Esophagus muscularis mucosa (tissue), 4 donors: ENCODE results near the gene SLC39A11. TPM values are rescaled to one million over a fixed set of nuclear protein-coding genes. Genes with fewer than 3 reads are reported as not detected.

ENCODE experiments used
- DNase-seq: peaks from one replicate; pipeline ENCODE4 v3.0.0-alpha.2; 2017; ENCODE audit errors: extremely low spot score
- H3K27ac ChIP-seq, 4 donors: fragments of 200-600 bp; sonication (generic); replicated peaks in 1 of 4; 1 replicate in 3 of 4; 2 replicates in 1 of 4; pipeline ENCODE4 v1.5.1; 2016 to 2019; ENCODE audit warnings: mild to moderate bottlenecking in 1 of 4
- H3K27me3 ChIP-seq, 4 donors: fragments of 200-600 bp; sonication (generic); one replicate each; pipeline versions ENCODE4 v1.5.1 to v1.6.0; 2016 to 2019
- H3K36me3 ChIP-seq, 4 donors: fragments of 200-600 bp; sonication (generic); one replicate each; pipeline ENCODE4 v1.5.1; 2016 to 2019
- H3K4me1 ChIP-seq, 4 donors: fragments of 200-600 bp; sonication (generic); one replicate each; pipeline ENCODE4 v1.5.1; 2016 to 2019
- H3K4me3 ChIP-seq, 4 donors: fragments of 200-600 bp; sonication (generic); 1 replicate in 2 of 4; 2 replicates in 2 of 4; pipeline ENCODE4 v1.5.1; 2016 to 2019; ENCODE audit warnings: mild to moderate bottlenecking in 4 of 4, moderate library complexity in 1 of 4
- H3K9me3 ChIP-seq, 4 donors: fragments of 200-600 bp; sonication (generic); 1 replicate in 3 of 4; 2 replicates in 1 of 4; pipeline ENCODE4 v1.5.1; 2016 to 2019
- EP300 ChIP-seq: sonication (generic); formaldehyde crosslinking; IDR thresholded peaks from one replicate; pipeline ENCODE4 v1.6.1; 2017; ENCODE audit warnings: antibody characterized with exemption
- POLR2A ChIP-seq: fragments of 450-650 bp; IDR thresholded peaks from one replicate; pipeline ENCODE4 v1.6.1; 2017; ENCODE audit warnings: antibody characterized with exemption, moderate library complexity, mild to moderate bottlenecking, low read depth
- POLR2AphosphoS5 ChIP-seq, 2 donors: sonication (generic); formaldehyde crosslinking; IDR thresholded peaks; one replicate each; pipeline ENCODE4 v1.6.1; 2017; ENCODE audit warnings: antibody characterized with exemption in 2 of 2
- WGBS: methylation state at CpG from one replicate; pipeline ENCODE4 v1.1.5; 2018; 5-methylcytosine and 5-hydroxymethylcytosine counted together
- intact Hi-C: fragments of 100-400 bp; cut with DNase I; formaldehyde crosslinking; loops from one replicate; pipeline ENCODE4 v1.15.1; 2023
- total RNA-seq, 4 donors: library from RNA; depleted of rRNA; stranded (reverse); fragments of >200 nt; gene quantifications; one replicate each; pipeline versions ENCODE4 v1.1.0 to v1.2.1, GENCODE V29; 2016
- TF ChIP-seq, protein P1 (sequence below), 3 experiments: fragments of 200-600 bp in 2 of 3; fragments of 450-650 bp in 1 of 3; sonication (generic) in 2 of 3; IDR thresholded peaks; one replicate each; pipeline ENCODE4 v1.5.1; 2017 to 2019; ENCODE audit warnings: antibody characterized with exemption in 3 of 3, mild to moderate bottlenecking in 2 of 3, moderate library complexity in 1 of 3

SLC39A11 gene
- total RNA-seq, 4 donors from 2014 or later = 7.5 to 20.2 (median 18.4) TPM

DNA sequence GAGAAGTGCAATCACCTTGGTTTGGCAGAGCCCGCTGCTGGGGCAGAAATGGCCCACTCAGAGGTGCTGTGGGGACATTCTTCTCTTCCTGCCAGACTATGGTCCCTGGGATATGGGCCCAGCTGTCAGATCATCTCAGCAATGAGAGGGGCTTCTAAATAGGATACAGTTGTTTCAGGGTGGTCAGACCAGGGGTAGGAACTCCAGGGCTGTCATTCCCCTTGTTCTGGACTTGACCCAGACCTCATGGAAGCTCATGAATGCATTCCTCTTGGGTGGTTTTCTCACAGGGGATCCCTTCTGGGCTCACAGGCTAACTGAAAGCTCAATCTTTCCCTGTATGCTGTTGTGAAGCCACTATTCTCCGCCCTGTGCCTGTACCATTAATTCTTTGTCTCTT, 347.2 kb downstream of the SLC39A11 start:
- no peak overlapping the region for H3K27ac ChIP-seq
- DNase-seq = no peak
- no peaks in the 10 kb centered on the region for H3K36me3 ChIP-seq
- intact Hi-C loops = no loop called here
- no peaks in the 10 kb centered on the region for H3K4me1 ChIP-seq
- WGBS = 96% methylated on average over 2 of the region's 2 CpGs
- no peaks in the 10 kb centered on the region for H3K27me3 ChIP-seq
- no peak overlapping the region for H3K4me3 ChIP-seq
- TF ChIP-seq, protein P1, sequence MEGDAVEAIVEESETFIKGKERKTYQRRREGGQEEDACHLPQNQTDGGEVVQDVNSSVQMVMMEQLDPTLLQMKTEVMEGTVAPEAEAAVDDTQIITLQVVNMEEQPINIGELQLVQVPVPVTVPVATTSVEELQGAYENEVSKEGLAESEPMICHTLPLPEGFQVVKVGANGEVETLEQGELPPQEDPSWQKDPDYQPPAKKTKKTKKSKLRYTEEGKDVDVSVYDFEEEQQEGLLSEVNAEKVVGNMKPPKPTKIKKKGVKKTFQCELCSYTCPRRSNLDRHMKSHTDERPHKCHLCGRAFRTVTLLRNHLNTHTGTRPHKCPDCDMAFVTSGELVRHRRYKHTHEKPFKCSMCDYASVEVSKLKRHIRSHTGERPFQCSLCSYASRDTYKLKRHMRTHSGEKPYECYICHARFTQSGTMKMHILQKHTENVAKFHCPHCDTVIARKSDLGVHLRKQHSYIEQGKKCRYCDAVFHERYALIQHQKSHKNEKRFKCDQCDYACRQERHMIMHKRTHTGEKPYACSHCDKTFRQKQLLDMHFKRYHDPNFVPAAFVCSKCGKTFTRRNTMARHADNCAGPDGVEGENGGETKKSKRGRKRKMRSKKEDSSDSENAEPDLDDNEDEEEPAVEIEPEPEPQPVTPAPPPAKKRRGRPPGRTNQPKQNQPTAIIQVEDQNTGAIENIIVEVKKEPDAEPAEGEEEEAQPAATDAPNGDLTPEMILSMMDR (IDR thresholded peaks at IDR 0.05) = no peak
- no peaks in the 10 kb centered on the region for H3K9me3 ChIP-seq

DNA sequence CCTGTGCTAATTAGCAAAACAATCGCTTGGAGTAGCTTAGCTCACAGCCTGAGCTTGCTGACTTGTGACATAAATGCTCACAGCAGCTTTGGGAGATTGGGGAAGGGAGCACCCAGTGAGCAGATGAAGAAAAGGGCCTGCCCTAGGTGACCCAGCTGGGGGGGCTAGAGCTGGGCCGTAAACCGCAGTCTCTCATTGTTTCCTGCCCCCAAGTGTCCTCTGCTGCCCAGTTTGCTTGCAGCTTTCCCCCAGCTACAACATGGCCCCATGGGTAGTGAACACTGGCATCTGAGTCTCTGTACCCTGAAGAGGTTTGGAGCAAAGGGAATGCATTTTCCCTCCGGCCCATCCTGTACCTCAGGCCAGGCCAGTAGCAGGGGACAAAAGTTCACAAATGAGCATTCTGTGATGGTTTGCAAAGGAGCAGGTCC, 349.4 kb downstream of the SLC39A11 start:
- Histone ChIP-seq H3K27me3 (no peaks in the 10 kb centered on the region), H3K9me3 (no peaks in the 10 kb centered on the region), H3K27ac (no peak overlapping the region), H3K36me3 (peaks cover 0 to 4% (median 0%) of the 10 kb centered on the region in 4 donors), H3K4me3 (no peak overlapping the region), H3K4me1 (no peaks in the 10 kb centered on the region)
- WGBS = 85% methylated on average over 4 of the region's 4 CpGs
- no peak for DNase-seq
- intact Hi-C loops = no loop called here
- TF ChIP-seq POLR2AphosphoS5 (IDR thresholded peaks at IDR 0.05) = no peak
- no peak for TF ChIP-seq EP300
- TF ChIP-seq, protein P1 (IDR thresholded peaks at IDR 0.05) = no peak
- no peak for TF ChIP-seq POLR2A

DNA sequence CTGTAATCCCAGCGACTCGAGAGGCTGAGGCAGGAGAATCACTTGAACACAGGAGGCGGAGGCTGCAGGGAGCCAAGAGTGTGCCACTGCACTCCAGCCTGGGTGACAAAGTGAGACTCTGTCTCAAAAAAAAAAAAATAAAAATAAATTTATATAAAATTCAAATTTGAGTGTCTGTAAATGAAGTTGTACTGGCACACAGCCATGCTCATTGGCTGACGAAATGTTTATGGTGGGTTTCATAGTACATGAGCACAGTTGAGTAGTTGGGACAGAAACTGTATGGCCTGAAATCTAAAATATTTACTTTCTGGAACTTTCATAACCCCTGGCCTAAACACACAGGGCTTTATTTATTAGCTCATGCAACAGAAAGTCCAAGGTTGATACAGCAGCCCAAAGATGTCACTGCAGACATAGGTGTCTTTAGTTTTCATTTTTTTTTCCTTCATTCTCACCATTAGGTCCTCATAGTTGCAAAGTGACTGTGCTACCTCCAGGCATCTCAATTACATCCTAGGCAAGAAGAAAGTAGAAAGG, 355.3 kb downstream of the SLC39A11 start:
- no peaks in the 10 kb centered on the region for H3K27me3 ChIP-seq
- 96% methylated on average over 4 of the region's 4 CpGs for WGBS
- intact Hi-C loops = no loop called here

DNA sequence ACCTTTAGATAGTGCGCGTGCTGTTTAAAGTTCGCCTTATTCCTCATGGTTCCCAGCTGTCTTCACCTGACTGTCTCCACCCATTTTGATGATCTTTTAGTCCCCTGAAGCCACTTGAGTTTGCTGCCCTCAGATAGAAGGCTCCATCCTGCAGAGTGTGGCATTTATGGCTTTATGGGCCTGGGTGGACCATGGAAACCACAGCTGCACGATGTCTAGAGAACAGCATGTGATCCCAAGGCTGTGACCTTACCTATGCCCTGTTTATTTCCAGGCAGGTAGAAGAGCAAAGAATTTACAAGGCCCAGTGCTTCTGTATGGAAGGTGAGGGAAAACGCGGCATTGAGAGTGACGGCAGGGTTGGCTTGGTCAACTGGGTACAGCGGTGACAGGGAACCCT, 356.9 kb downstream of the SLC39A11 start:
- intact Hi-C loops = no loop called here
- TF ChIP-seq, protein P1 (IDR thresholded peaks at IDR 0.05) = no peak
- TF ChIP-seq POLR2AphosphoS5 (IDR thresholded peaks at IDR 0.05) (no peak), EP300 (no peak), POLR2A (no peak)
- WGBS = 94% methylated on average over 8 of the region's 8 CpGs

More for the DNA sequence above, 355.3 kb downstream of the SLC39A11 start:
- TF ChIP-seq EP300 (no peak), POLR2A (no peak), POLR2AphosphoS5 (IDR thresholded peaks at IDR 0.05) (no peak)
- TF ChIP-seq, protein P1 (IDR thresholded peaks at IDR 0.05) = no peak
- no peaks in the 10 kb centered on the region for H3K9me3 ChIP-seq
- no peak overlapping the region for H3K27ac ChIP-seq
- no peak overlapping the region for H3K4me3 ChIP-seq
- no peak for DNase-seq
- no peaks in the 10 kb centered on the region for H3K4me1 ChIP-seq
- H3K36me3 ChIP-seq = peaks cover 0 to 31% (median 0%) of the 10 kb centered on the region in 4 donors

DNA sequence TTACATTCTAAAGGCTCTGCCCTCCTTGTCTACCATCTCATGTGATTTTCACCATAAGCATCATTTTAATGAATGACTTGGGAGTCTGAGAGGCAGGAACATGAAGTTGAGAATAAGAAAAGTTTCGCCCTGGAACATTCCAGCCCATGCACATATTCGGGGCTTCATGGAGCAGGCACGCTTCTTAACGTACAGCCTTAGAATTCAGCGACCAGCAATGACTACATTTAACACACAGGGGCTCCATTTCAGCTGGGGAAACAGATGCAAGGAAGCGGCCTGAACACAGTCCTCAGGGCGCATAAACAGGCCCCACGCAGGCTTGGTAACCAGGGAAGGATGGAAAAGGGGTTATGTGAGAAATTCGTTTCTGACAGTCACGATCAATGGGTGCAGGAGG, 357.4 kb downstream of the SLC39A11 start:
- no peaks in the 10 kb centered on the region for H3K4me1 ChIP-seq
- TF ChIP-seq POLR2A = no peak
- TF ChIP-seq, protein P1 (IDR thresholded peaks at IDR 0.05) = no peak
- TF ChIP-seq EP300 = no peak
- TF ChIP-seq POLR2AphosphoS5 (IDR thresholded peaks at IDR 0.05) = no peak
- no peak overlapping the region for H3K4me3 ChIP-seq
- peaks cover 0 to 31% (median 0%) of the 10 kb centered on the region in 4 donors for H3K36me3 ChIP-seq
- H3K27me3 ChIP-seq = no peaks in the 10 kb centered on the region
- H3K9me3 ChIP-seq = no peaks in the 10 kb centered on the region
- WGBS = 97% methylated on average over 10 of the region's 10 CpGs
- intact Hi-C loops = no loop called here
- no peak overlapping the region for H3K27ac ChIP-seq
- DNase-seq = no peak

More for the DNA sequence above, 356.9 kb downstream of the SLC39A11 start:
- no peak for DNase-seq
- H3K27ac ChIP-seq = no peak overlapping the region
- no peaks in the 10 kb centered on the region for H3K4me1 ChIP-seq
- no peak overlapping the region for H3K4me3 ChIP-seq
- peaks cover 0 to 31% (median 0%) of the 10 kb centered on the region in 4 donors for H3K36me3 ChIP-seq
- no peaks in the 10 kb centered on the region for H3K9me3 ChIP-seq
- no peaks in the 10 kb centered on the region for H3K27me3 ChIP-seq
